ENCODE results near the gene FIS1. TPM values are rescaled to one million over a fixed set of nuclear protein-coding genes. Genes with fewer than 3 reads are reported as not detected.
"Not testable (repeated sequence)": the region's sequence is repeated elsewhere in the genome, so short reads cannot be mapped to it uniquely, and the experiment has no call there.

Gene FIS1
- total RNA-seq, 2 donors from 2014 or later, result 238 to 256 TPM

DNA sequence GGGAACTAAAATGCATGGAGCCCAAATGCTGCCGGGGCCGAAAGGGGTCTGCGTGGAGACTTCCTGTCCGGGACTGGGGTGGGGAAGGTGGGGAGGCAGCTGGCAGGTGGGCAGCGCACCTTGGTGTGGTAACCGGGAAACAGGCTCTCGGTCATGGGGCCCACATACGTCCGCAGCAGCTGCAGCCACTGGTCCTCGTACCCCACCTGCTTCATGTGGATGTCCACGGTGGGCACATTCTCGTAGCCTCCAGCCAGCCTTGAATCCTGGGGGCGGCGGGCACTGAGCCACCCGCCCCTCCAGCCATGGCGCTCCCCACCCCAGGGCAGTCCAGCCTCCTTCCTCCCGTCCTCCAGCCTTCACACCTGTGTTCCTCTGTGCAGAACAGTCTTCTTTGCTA lies 37.4 kb downstream of the FIS1 start:
- WGBS, result 90% methylated on average over 17 of the region's 17 CpGs
- H3K9me3 ChIP-seq, result no peaks in the 10 kb centered on the region
- intact Hi-C loops (cut with DNase I), result no loop called here
- no peak overlapping the region for H3K27ac ChIP-seq
- no peak overlapping the region for H3K4me3 ChIP-seq
- no peak for TF ChIP-seq POLR2A (IDR thresholded peaks at IDR 0.05)
- TF ChIP-seq, protein P1, sequence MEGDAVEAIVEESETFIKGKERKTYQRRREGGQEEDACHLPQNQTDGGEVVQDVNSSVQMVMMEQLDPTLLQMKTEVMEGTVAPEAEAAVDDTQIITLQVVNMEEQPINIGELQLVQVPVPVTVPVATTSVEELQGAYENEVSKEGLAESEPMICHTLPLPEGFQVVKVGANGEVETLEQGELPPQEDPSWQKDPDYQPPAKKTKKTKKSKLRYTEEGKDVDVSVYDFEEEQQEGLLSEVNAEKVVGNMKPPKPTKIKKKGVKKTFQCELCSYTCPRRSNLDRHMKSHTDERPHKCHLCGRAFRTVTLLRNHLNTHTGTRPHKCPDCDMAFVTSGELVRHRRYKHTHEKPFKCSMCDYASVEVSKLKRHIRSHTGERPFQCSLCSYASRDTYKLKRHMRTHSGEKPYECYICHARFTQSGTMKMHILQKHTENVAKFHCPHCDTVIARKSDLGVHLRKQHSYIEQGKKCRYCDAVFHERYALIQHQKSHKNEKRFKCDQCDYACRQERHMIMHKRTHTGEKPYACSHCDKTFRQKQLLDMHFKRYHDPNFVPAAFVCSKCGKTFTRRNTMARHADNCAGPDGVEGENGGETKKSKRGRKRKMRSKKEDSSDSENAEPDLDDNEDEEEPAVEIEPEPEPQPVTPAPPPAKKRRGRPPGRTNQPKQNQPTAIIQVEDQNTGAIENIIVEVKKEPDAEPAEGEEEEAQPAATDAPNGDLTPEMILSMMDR (IDR thresholded peaks at IDR 0.05), result no peak
- no peak for TF ChIP-seq POLR2AphosphoS5 (IDR thresholded peaks at IDR 0.05)
- peaks cover 3 to 4% of the 10 kb centered on the region in 2 donors for H3K36me3 ChIP-seq
- no peaks in the 10 kb centered on the region for H3K4me1 ChIP-seq (replicated peaks)
- peaks cover 3% of the 10 kb centered on the region for H3K27me3 ChIP-seq (replicated peaks; ENCODE audit: insufficient read depth)
- DNase-seq (ENCODE audit: low spot score), result no peak

DNA sequence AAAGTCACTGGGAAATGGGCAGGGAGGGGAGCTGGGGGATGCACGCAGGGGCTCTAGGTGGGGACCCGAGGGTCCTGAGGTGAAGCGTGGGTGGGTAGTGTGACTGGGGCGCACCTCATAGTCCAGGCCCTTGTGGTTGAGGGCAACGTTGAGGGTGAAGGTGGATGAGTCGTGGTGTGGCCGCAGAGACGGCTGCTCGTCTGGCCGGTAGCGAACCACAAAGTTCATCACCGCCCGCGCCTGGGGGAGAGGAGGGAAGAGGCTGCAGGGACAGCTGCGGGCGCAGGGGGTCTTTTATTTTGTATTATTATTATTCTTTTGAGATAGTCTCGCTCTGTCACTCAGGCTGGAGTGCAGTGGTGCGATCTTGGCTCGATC lies 38.2 kb downstream of the FIS1 start:
- Histone ChIP-seq H3K4me3 (no peak overlapping the region), H3K27ac (no peak overlapping the region), H3K27me3 (replicated peaks; ENCODE audit: insufficient read depth) (peaks cover 11% of the 10 kb centered on the region), H3K9me3 (no peaks in the 10 kb centered on the region), H3K4me1 (replicated peaks) (peaks cover 5% of the 10 kb centered on the region), H3K36me3 (peaks cover 0 to 2% of the 10 kb centered on the region in 2 donors)
- TF ChIP-seq POLR2A (IDR thresholded peaks at IDR 0.05) (no peak), POLR2AphosphoS5 (IDR thresholded peaks at IDR 0.05) (no peak)
- TF ChIP-seq, protein P1 (IDR thresholded peaks at IDR 0.05), result no peak
- no peak for DNase-seq (ENCODE audit: low spot score)
- intact Hi-C loops (cut with DNase I), result no loop called here
- WGBS, result 93% methylated on average over 19 of the region's 19 CpGs

DNA sequence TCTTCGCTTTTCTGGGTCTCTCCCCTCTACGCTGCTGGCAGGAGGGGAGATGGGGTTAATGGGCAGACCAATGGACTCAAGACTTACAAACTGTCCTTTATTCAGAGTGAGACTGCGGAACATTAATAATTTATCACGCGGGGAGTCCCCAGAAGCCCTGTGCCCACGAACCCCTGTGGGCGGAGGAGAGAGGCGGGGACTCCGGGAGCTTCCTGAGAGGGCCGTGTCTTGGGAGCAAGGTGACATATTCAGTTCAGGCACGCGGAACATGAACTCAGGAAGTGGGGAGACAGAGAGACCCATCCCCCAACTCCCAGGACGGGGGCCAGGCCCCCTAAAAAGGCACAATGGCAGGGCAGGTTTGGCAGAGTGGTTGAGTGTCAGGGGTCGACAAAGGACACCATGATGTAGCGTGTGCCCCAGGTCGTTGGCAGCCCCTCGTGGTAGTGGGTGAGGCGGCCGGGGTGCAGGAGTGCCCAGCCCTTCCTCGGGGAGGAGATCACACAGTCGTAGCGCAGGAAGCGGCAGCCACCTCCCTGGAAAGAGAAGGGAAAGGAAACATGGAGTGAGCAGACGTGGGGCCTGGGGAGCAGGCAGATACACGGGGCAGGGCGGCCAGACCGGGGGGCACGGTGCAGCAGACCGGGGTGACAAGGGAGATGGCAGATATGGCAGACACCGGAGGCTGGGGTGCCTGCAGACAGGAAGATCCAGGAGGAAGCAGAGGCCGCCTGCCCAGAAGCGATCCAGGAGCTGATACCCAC lies 38.8 kb downstream of the FIS1 start:
- Histone ChIP-seq H3K27me3 (replicated peaks; ENCODE audit: insufficient read depth) (peaks cover 14% of the 10 kb centered on the region), H3K9me3 (no peaks in the 10 kb centered on the region), H3K4me1 (replicated peaks) (peaks cover 5% of the 10 kb centered on the region), H3K27ac (no peak overlapping the region), H3K36me3 (no peaks in the 10 kb centered on the region), H3K4me3 (no peak overlapping the region)
- TF ChIP-seq POLR2AphosphoS5 (IDR thresholded peaks at IDR 0.05) (no peak), POLR2A (IDR thresholded peaks at IDR 0.05) (no peak)
- TF ChIP-seq, protein P1 (IDR thresholded peaks at IDR 0.05), result no peak
- WGBS, result 79% methylated on average over 32 of the region's 32 CpGs
- intact Hi-C loops (cut with DNase I), result no loop called here
- DNase-seq (ENCODE audit: low spot score), result no peak

DNA sequence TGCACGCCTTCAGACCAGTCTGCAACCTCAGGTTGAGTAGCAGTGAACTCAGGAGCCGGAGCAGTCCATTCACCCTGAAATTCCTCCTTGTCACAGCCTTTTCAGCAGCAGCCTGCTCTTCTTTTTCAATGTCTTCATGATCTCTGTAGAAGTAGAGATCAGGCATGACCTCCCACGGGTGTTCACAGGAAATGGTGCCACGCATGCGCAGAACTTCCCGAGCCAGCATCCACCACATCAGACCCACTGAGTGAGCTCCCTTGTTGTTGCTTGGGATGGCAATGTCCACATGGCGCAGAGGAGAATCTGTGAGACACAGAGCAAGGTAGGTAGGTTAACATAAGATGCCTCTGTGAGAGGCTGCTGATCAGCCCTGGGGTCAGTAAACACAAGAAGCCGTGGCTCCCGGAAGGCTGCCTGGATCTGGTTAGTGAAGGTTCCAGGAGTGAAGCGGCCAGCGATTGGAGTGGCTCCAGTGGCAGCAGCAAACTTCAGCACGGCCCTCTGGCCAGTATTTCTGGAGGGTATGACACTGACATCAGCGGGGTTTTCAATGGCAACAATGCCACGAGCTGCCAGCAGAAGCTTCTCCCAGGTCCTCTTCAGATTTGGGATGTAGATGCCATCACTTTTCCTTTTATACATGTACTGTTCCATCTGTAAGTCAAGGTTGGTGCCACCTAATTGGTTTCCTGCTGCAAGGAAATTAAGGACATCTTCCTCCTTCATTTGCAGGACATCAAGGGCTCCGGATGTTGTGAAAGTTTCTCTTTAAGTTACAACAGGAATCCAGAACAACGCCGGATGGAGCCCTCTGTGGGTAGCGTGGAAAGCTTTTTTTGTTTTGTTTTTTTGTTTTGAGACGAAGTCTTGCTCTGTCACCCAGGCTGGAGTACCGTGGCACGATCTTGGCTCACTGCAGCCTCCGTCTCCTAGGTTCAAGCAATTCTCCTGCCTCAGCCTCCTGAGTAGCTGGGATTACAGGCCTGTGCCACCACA lies 40.8 kb downstream of the FIS1 start:
- H3K4me3 ChIP-seq; intact Hi-C loops (cut with DNase I); H3K4me1 ChIP-seq (replicated peaks); H3K27ac ChIP-seq; H3K36me3 ChIP-seq; DNase-seq (ENCODE audit: low spot score); H3K9me3 ChIP-seq: not testable (repeated sequence)
- H3K27me3 ChIP-seq (replicated peaks; ENCODE audit: insufficient read depth), result peaks cover 14% of the 10 kb centered on the region
- 73% methylated on average over 22 of the region's 22 CpGs for WGBS

DNA sequence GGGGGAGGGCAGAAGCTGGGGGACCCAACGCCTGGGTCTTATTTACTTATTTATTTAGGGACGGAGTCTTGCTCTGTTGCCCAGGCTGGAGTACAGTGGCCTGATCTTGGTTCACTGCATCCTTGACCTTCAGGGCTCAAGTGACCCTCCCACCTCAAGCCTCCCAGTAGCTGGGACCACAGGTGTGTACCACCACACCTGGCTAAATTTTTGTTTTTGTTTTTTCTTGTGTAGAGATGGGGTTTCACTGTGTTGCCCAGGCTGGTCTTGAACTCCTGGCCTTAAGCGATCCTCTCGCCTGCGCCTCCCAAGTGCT lies 42.3 kb downstream of the FIS1 start:
- Histone ChIP-seq H3K4me3 (no peak overlapping the region), H3K4me1 (replicated peaks) (peaks cover 5% of the 10 kb centered on the region), H3K9me3 (no peaks in the 10 kb centered on the region), H3K27me3 (replicated peaks; ENCODE audit: insufficient read depth) (peaks cover 14% of the 10 kb centered on the region), H3K36me3 (no peaks in the 10 kb centered on the region), H3K27ac (no peak overlapping the region)
- no peak for DNase-seq (ENCODE audit: low spot score)
- intact Hi-C loops (cut with DNase I), result no loop called here
- 83% methylated on average over 5 of the region's 5 CpGs for WGBS
- TF ChIP-seq, protein P1 (IDR thresholded peaks at IDR 0.05), result no peak
- TF ChIP-seq POLR2AphosphoS5 (IDR thresholded peaks at IDR 0.05), result no peak
- no peak for TF ChIP-seq POLR2A (IDR thresholded peaks at IDR 0.05)
